Esophagus muscularis mucosa (tissue), 3 donors: ENCODE data around the gene METTL9.
"Not testable (repeated sequence)": the region's sequence is repeated elsewhere in the genome, so short reads cannot be mapped to it uniquely, and the experiment has no call there.

Experiments used
- POLR2A ChIP-seq: fragments of 450-650 bp; IDR thresholded peaks from one replicate; pipeline ENCODE4 v1.6.1; 2017; ENCODE audit warnings: antibody characterized with exemption, moderate library complexity, mild to moderate bottlenecking, low read depth
- TF ChIP-seq, protein P1 (sequence below), 3 experiments: fragments of 200-600 bp in 2 of 3; fragments of 450-650 bp in 1 of 3; sonication (generic) in 2 of 3; IDR thresholded peaks; one replicate each; pipeline ENCODE4 v1.5.1; 2017 to 2019; ENCODE audit warnings: antibody characterized with exemption in 3 of 3, mild to moderate bottlenecking in 2 of 3, moderate library complexity in 1 of 3

GRCh38 chr16:21551600-21551999, 47.8 kb upstream of the METTL9 start:
- TF ChIP-seq, protein P1, sequence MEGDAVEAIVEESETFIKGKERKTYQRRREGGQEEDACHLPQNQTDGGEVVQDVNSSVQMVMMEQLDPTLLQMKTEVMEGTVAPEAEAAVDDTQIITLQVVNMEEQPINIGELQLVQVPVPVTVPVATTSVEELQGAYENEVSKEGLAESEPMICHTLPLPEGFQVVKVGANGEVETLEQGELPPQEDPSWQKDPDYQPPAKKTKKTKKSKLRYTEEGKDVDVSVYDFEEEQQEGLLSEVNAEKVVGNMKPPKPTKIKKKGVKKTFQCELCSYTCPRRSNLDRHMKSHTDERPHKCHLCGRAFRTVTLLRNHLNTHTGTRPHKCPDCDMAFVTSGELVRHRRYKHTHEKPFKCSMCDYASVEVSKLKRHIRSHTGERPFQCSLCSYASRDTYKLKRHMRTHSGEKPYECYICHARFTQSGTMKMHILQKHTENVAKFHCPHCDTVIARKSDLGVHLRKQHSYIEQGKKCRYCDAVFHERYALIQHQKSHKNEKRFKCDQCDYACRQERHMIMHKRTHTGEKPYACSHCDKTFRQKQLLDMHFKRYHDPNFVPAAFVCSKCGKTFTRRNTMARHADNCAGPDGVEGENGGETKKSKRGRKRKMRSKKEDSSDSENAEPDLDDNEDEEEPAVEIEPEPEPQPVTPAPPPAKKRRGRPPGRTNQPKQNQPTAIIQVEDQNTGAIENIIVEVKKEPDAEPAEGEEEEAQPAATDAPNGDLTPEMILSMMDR (IDR thresholded peaks at IDR 0.05), result not testable (repeated sequence)
- not testable (repeated sequence) for TF ChIP-seq POLR2A
